DOHH2 (cell line): ENCODE measurements around the gene HEBP2.

Experiments used
- H3F3A ChIP-seq: fragments of 200-600 bp; sonication (generic), shearing (Covaris generic); 2 replicates; pipeline ENCODE4 v1.6.0; 2016; ENCODE audit warnings: antibody characterized with exemption, mild to moderate bottlenecking; ENCODE audit not compliant: control insufficient read depth, insufficient read depth
- H3K27ac ChIP-seq: fragments of 200-600 bp; sonication (generic); 2 replicates; pipeline ENCODE4 v1.5.1; 2014; ENCODE audit warnings: low read depth, mild to moderate bottlenecking, low read length, moderate library complexity
- H3K27me3 ChIP-seq: fragments of 200-600 bp; sonication (generic); 2 replicates; pipeline ENCODE4 v1.6.1; 2014; ENCODE audit warnings: mild to moderate bottlenecking, low read length, mixed read lengths; ENCODE audit not compliant: control insufficient read depth
- H3K36me3 ChIP-seq: fragments of 200-600 bp; sonication (generic); 2 replicates; pipeline ENCODE4 v1.6.1; 2014; ENCODE audit warnings: mild to moderate bottlenecking, low read length, moderate library complexity, mixed read lengths; ENCODE audit not compliant: control insufficient read depth
- H3K4me1 ChIP-seq: fragments of 200-600 bp; sonication (generic); 2 replicates; pipeline ENCODE4 v1.6.1; 2014; ENCODE audit warnings: mild to moderate bottlenecking, low read length, mixed read lengths; ENCODE audit not compliant: control insufficient read depth
- H3K4me2 ChIP-seq: fragments of 200-600 bp; sonication (generic); 2 replicates; pipeline ENCODE4 v1.6.0; 2014; ENCODE audit warnings: mild to moderate bottlenecking, low read length, moderate library complexity
- H3K4me3 ChIP-seq: fragments of 200-600 bp; sonication (generic); 2 replicates; pipeline ENCODE4 v1.5.1; 2014; ENCODE audit warnings: mild to moderate bottlenecking, low read length, mixed read lengths
- H3K79me2 ChIP-seq: fragments of 200-600 bp; sonication (generic); 2 replicates; pipeline ENCODE4 v1.6.1; 2014; ENCODE audit warnings: mild to moderate bottlenecking, low read length, mixed read lengths; ENCODE audit not compliant: control insufficient read depth
- H3K9me2 ChIP-seq: fragments of 200-600 bp; sonication (generic); replicated peaks from 2 replicates; pipeline ENCODE4 v1.6.1; 2014; ENCODE audit warnings: mild to moderate bottlenecking, low read length, mixed read lengths; ENCODE audit not compliant: control insufficient read depth
- H3K9me3 ChIP-seq: fragments of 200-600 bp; sonication (generic); 2 replicates; pipeline ENCODE4 v1.6.1; 2014; ENCODE audit warnings: antibody characterized with exemption, low read length, mixed read lengths; ENCODE audit not compliant: control insufficient read depth, insufficient read depth
- H4K20me1 ChIP-seq: fragments of 200-600 bp; sonication (generic); 2 replicates; pipeline ENCODE4 v1.6.0; 2014; ENCODE audit warnings: low read depth, mild to moderate bottlenecking, antibody characterized with exemption, low read length, moderate library complexity; ENCODE audit not compliant: control insufficient read depth, insufficient read depth
- EZH2phosphoT487 ChIP-seq: fragments of 200-600 bp; sonication (generic); IDR thresholded peaks from 2 replicates; pipeline ENCODE4 v1.6.1; 2017; ENCODE audit warnings: borderline replicate concordance, mild to moderate bottlenecking, antibody characterized with exemption, low read length, moderate library complexity, mixed read lengths
- TF ChIP-seq, protein P1 (sequence below): fragments of 200-600 bp; sonication (generic); IDR thresholded peaks from one replicate; pipeline ENCODE4 v1.5.1; 2014; ENCODE audit warnings: antibody characterized with exemption, mild to moderate bottlenecking, low read depth, low read length; ENCODE audit not compliant: poor library complexity, severe bottlenecking

Gene HEBP2

DNA sequence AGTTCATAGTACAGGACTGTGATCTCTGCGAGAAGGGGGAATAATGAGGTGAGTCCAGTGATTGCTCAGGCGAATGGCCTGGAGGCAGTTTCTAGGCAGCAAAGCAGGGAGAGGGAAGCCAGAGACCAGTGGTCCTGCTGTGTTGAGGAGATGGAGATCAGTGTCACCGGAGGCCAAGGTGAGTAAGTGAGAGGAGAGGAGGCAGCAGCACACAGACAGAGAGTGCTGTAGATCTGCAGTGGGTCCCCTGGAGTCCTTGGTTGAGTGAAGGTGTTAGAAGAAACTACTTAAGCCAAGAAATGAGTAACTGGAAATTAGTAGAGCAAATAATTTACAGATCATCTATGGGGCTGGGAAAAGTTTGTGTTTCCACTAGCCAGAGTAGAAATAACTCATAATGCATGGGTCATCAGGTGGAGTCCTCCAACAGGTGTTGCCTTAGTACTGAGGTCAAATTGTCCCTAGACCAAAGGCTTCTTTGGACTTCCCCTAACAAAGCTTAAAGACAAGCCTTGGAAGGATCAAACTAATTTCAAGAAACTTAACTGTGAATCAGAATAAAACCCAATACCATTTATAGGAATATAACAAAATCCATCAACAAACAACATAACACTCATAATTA, 13.6 kb downstream of the HEBP2 start:
- no peak overlapping the region for H3K27ac ChIP-seq
- H3K79me2 ChIP-seq: no peaks in the 10 kb centered on the region
- H3K36me3 ChIP-seq: peaks cover 11% of the 10 kb centered on the region
- no peak overlapping the region for H3K4me2 ChIP-seq
- H3K4me1 ChIP-seq: no peaks in the 10 kb centered on the region
- no peak overlapping the region for H3K4me3 ChIP-seq
- TF ChIP-seq EZH2phosphoT487: no peak
- TF ChIP-seq, protein P1, sequence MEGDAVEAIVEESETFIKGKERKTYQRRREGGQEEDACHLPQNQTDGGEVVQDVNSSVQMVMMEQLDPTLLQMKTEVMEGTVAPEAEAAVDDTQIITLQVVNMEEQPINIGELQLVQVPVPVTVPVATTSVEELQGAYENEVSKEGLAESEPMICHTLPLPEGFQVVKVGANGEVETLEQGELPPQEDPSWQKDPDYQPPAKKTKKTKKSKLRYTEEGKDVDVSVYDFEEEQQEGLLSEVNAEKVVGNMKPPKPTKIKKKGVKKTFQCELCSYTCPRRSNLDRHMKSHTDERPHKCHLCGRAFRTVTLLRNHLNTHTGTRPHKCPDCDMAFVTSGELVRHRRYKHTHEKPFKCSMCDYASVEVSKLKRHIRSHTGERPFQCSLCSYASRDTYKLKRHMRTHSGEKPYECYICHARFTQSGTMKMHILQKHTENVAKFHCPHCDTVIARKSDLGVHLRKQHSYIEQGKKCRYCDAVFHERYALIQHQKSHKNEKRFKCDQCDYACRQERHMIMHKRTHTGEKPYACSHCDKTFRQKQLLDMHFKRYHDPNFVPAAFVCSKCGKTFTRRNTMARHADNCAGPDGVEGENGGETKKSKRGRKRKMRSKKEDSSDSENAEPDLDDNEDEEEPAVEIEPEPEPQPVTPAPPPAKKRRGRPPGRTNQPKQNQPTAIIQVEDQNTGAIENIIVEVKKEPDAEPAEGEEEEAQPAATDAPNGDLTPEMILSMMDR: no peak
- no peaks in the 10 kb centered on the region for H3K27me3 ChIP-seq
- no peaks in the 10 kb centered on the region for H3K9me3 ChIP-seq
- H3F3A ChIP-seq: no peaks in the 10 kb centered on the region
- no peaks in the 10 kb centered on the region for H3K9me2 ChIP-seq
- H4K20me1 ChIP-seq: no peaks in the 10 kb centered on the region

DNA sequence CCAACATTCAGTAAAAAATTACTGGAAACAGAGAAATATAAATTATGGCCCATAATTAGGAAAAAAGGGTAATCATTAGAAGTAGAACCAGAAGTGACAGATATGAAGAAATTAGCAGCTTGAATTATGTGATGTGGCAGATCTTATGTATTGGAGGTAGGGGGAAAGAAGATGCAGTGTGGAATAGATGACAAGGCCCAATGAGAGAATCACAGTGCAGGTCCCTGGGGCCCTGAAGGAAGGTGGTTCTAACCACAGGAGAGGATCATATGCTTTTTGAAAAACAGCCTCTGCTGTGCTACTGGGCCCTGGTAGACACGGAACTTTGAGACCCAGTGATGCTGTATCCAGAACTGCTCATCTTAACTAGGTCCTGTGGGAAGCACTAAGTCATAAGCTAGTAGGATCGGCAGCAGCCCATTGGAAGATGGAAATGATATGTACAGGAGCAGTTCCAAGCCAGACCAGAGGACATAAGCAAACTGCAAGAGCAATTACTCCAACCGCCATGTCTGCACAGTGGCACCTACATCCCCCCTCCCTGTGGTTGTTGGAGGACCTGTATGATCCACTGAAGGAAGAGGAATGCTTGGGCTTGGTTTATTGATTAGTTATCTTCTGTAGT, 14.2 kb downstream of the HEBP2 start:
- Histone ChIP-seq H3K4me1 (no peaks in the 10 kb centered on the region), H3K36me3 (peaks cover 5% of the 10 kb centered on the region; the same call in 1 of the 2 replicates)
- no peak for TF ChIP-seq EZH2phosphoT487
- TF ChIP-seq, protein P1: no peak

DNA sequence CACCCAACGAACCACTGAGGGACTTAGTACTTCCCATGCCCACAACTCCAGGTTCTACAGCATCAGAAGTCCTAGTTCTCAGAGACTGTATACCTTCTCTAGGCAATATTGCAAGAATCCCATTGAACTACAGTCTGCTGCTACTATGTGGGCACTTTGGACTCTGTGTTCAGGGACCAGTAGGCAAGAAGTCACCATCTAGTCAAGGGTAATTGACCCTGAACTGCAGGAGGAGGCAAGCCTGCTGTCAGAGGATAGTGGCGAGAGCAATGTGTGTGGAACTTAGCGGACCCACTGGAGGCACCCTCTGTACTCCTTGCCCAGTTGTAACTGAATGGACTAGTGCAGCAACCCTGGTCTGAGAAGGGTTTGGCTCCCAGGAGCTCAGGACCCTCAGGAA, 15.7 kb downstream of the HEBP2 start:
- H3K4me3 ChIP-seq: no peak overlapping the region
- H3K27me3 ChIP-seq: no peaks in the 10 kb centered on the region
- H3K9me3 ChIP-seq: no peaks in the 10 kb centered on the region
- H3F3A ChIP-seq: no peaks in the 10 kb centered on the region
- no peaks in the 10 kb centered on the region for H3K4me1 ChIP-seq
- H3K36me3 ChIP-seq: no peaks in the 10 kb centered on the region
- no peak for TF ChIP-seq EZH2phosphoT487
- TF ChIP-seq, protein P1: no peak
- H3K79me2 ChIP-seq: no peaks in the 10 kb centered on the region
- H3K9me2 ChIP-seq: no peaks in the 10 kb centered on the region
- H3K4me2 ChIP-seq: no peak overlapping the region
- H3K27ac ChIP-seq: no peak overlapping the region
- no peaks in the 10 kb centered on the region for H4K20me1 ChIP-seq

More for the DNA sequence above, 14.2 kb downstream of the HEBP2 start:
- H3K9me3 ChIP-seq: no peaks in the 10 kb centered on the region
- no peaks in the 10 kb centered on the region for H3K79me2 ChIP-seq
- no peak overlapping the region for H3K27ac ChIP-seq
- H3F3A ChIP-seq: no peaks in the 10 kb centered on the region
- H4K20me1 ChIP-seq: no peaks in the 10 kb centered on the region
- H3K4me3 ChIP-seq: no peak overlapping the region
- H3K9me2 ChIP-seq: no peaks in the 10 kb centered on the region
- H3K4me2 ChIP-seq: no peak overlapping the region
- no peaks in the 10 kb centered on the region for H3K27me3 ChIP-seq
